Panc1 (cell line): ENCODE data around the gene ADCY2.

ENCODE experiments used
- POLR2AphosphoS5 ChIP-seq: IDR thresholded peaks from 2 replicates; pipeline ENCODE4 v1.6.1; 2012; ENCODE audit warnings: mild to moderate bottlenecking, low read depth, low read length, moderate library complexity
- TCF7L2 ChIP-seq: IDR thresholded peaks from 2 replicates; pipeline ENCODE4 v1.6.1; 2011; ENCODE audit warnings: mild to moderate bottlenecking, low read depth, low read length, inconsistent platforms
- TF ChIP-seq, protein P1 (sequence below): fragments of 450-650 bp; IDR thresholded peaks from 2 replicates; pipeline ENCODE4 v1.5.1; 2017; ENCODE audit warnings: mild to moderate bottlenecking

DNA sequence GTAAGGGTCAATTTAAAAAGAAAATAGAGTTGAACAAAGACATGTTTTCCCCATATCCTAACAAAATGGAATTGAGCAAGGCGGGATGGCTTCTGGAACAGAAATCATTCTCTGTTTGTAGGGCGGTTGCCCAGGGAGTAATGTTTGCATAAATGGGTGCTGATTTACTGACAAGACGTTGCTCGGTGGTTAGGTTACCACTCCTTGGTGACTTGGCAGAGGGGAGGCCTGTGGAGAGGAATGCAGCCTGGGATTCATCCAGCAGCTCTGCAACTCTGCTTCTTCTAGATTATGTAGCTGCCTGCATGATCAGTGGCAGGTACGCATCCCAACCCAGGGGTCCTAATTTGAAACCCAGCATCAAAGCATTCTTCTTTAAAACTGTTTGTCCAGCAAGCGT is 254.8 kb downstream of the ADCY2 start:
- TF ChIP-seq, protein P1, sequence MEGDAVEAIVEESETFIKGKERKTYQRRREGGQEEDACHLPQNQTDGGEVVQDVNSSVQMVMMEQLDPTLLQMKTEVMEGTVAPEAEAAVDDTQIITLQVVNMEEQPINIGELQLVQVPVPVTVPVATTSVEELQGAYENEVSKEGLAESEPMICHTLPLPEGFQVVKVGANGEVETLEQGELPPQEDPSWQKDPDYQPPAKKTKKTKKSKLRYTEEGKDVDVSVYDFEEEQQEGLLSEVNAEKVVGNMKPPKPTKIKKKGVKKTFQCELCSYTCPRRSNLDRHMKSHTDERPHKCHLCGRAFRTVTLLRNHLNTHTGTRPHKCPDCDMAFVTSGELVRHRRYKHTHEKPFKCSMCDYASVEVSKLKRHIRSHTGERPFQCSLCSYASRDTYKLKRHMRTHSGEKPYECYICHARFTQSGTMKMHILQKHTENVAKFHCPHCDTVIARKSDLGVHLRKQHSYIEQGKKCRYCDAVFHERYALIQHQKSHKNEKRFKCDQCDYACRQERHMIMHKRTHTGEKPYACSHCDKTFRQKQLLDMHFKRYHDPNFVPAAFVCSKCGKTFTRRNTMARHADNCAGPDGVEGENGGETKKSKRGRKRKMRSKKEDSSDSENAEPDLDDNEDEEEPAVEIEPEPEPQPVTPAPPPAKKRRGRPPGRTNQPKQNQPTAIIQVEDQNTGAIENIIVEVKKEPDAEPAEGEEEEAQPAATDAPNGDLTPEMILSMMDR: no peak
- TF ChIP-seq POLR2AphosphoS5 (no peak), TCF7L2 (no peak)
